ENCODE measurements around the gene ZNF500.

ZNF500 gene

DNA sequence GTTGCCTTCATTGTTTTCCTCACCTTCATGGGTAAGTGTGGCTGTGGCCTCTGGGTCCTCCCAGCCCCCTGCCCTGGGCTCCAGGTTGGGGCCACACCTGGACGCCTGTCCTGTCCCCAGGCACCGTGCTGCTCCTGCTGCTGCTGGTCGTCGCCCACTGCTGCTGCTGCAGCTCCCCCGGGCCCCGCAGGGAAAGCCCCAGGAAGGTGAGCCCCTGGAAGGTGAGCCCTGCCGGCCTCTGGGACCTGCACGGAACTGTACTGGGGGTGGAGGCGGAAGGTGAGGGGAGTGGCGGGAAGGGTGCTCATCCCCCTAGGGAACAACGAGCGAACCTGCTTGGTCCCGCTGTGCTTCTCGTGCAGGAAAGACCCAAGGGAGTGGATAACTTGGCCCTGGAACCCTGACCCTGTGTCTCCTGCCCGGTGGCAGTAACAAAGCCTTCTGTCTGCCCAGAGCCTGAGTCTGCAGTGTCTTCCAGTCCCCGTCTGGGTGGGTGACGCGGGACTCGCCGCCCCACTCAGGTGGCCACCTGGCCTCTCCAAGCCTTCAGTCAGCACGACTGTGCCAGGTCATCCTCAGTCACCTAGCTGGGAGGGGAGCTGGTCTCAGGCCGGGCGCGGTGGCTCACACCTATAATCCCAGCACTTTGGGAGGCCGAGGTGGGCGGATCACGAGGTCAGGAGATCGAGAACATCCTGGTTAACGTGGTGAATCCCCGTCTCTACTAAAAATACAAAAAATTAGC is 29.0 kb upstream of the ZNF500 start:
- peaks cover 14 to 57% of the 10 kb centered on the region in 2 experiments for H3K36me3 ChIP-seq (ENCODE audit: control insufficient read depth in 1 of 2, insufficient read depth in 2 of 2, low read depth in 1 of 2, low read length in 2 of 2)
- H3K79me1 ChIP-seq (replicated peaks; ENCODE audit: low read length, poor library complexity, severe bottlenecking): peaks cover 4% of the 10 kb centered on the region
- H2AK5ac ChIP-seq (ENCODE audit: low read length, severe bottlenecking): no peak overlapping the region
- H4K8ac ChIP-seq (ENCODE audit: low read length): no peak overlapping the region
- H3K4me1 ChIP-seq (ENCODE audit: control insufficient read depth, insufficient read depth, low read depth, low read length): peaks cover 5% of the 10 kb centered on the region
- no peak overlapping the region for H2BK5ac ChIP-seq (ENCODE audit: low read depth, low read length, poor library complexity, severe bottlenecking)
- H3K14ac ChIP-seq (ENCODE audit: low read length in 2 of 2): no peak overlapping the region
- no peak for DNase-seq
- H3K27me3 ChIP-seq (ENCODE audit: control insufficient read depth in 1 of 2, insufficient read depth in 1 of 2, low read length in 2 of 2): no peaks in the 10 kb centered on the region
- H2BK15ac ChIP-seq (ENCODE audit: low read depth, poor library complexity, severe bottlenecking): no peak overlapping the region
- H3K18ac ChIP-seq (ENCODE audit: low read depth in 1 of 2, low read length in 2 of 2): no peak overlapping the region
- WGBS: 89% methylated on average over 30 of the region's 30 CpGs
- no peak overlapping the region for H2BK12ac ChIP-seq (ENCODE audit: low read length in 2 of 2)
- H3K4me3 ChIP-seq (ENCODE audit: insufficient read depth in 1 of 2, low read depth in 1 of 2, low read length in 2 of 2): no peak overlapping the region
- H3K23ac ChIP-seq (ENCODE audit: low read length in 2 of 2): no peak overlapping the region
- H3K9ac ChIP-seq (ENCODE audit: low read length): no peak overlapping the region
- no peak overlapping the region for H3K27ac ChIP-seq (ENCODE audit: low read length, poor library complexity, severe bottlenecking)
- H2BK120ac ChIP-seq (ENCODE audit: low read depth, low read length): no peak overlapping the region
- no peak overlapping the region for H4K91ac ChIP-seq (ENCODE audit: low read length)
- H3K4ac ChIP-seq (ENCODE audit: low read depth in 1 of 2, low read length in 2 of 2): no peak overlapping the region
- no peaks in the 10 kb centered on the region for H3K9me3 ChIP-seq (ENCODE audit: control insufficient read depth, low read length)
- H2AFZ ChIP-seq (ENCODE audit: low read depth, low read length): no peak overlapping the region
- no peak overlapping the region for H3K4me2 ChIP-seq (ENCODE audit: low read length, poor library complexity, severe bottlenecking)

DNA sequence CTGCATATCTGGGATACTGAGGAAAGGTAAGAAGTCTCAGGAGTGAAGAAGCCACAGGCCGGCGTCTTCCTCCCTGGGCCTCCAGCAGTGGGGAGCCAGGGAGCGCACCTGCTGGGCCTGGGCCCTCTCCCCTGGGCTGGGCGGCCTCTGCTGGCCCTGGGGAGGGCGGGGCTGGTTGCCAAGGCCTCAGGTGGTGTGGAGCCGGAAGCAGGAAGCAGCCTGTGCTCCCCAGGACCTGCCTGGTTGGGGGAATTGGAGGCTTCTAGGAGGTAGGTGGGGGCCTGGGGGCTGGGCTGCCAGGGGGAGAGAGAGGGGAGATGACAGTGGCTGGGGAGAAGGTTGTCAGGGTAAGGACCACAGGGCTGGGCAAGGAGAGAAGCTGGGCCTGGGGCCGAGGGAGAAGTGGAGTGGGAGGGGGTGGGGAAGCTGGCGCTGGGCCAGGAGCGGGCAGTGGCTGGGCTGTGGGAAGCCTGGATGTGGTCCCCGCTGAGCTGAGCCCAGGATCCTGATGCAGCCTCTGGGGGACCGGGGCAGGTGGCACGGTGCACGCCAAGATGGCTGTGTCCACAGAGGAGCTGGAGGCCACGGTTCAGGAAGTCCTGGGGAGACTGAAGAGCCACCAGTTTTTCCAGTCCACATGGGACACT is 28.3 kb upstream of the ZNF500 start, which contains the start of gene SMIM22:
SMIM22 (plus strand) TSS at position 189 of the 647 bp plus-strand sequence; CDS start at position 555, 366 bp downstream.
- no peak within 1 kb of the TSS for H3K4me3 ChIP-seq (ENCODE audit: insufficient read depth in 1 of 2, low read depth in 1 of 2, low read length in 2 of 2)
- no peak within 1 kb of the TSS for H2BK15ac ChIP-seq (ENCODE audit: low read depth, poor library complexity, severe bottlenecking)
- H3K36me3 ChIP-seq (ENCODE audit: control insufficient read depth in 1 of 2, insufficient read depth in 2 of 2, low read depth in 1 of 2, low read length in 2 of 2): peaks cover 14 to 50% of the 10 kb centered on the region in 2 experiments
- H3K9me3 ChIP-seq (ENCODE audit: control insufficient read depth, low read length): no peaks in the 10 kb centered on the region
- no peaks in the 10 kb centered on the region for H3K79me1 ChIP-seq (replicated peaks; ENCODE audit: low read length, poor library complexity, severe bottlenecking)
- peaks cover 4% of the 10 kb centered on the region for H3K4me1 ChIP-seq (ENCODE audit: control insufficient read depth, insufficient read depth, low read depth, low read length)
- no peak within 1 kb of the TSS for H2AK5ac ChIP-seq (ENCODE audit: low read length, severe bottlenecking)
- H3K18ac ChIP-seq (ENCODE audit: low read depth in 1 of 2, low read length in 2 of 2): no peak within 1 kb of the TSS
- H3K23ac ChIP-seq (ENCODE audit: low read length in 2 of 2): no peak within 1 kb of the TSS
- H3K4me2 ChIP-seq (ENCODE audit: low read length, poor library complexity, severe bottlenecking): no peak within 1 kb of the TSS
- no peak within 1 kb of the TSS for H2BK120ac ChIP-seq (ENCODE audit: low read depth, low read length)
- WGBS: 90% methylated on average over 14 of the region's 14 CpGs
- no peak within 1 kb of the TSS for H2BK5ac ChIP-seq (ENCODE audit: low read depth, low read length, poor library complexity, severe bottlenecking)
- peaks cover 0 to under 1% of the 10 kb centered on the region in 2 experiments for H3K27me3 ChIP-seq (ENCODE audit: control insufficient read depth in 1 of 2, insufficient read depth in 1 of 2, low read length in 2 of 2)
- no peak within 1 kb of the TSS for H3K27ac ChIP-seq (ENCODE audit: low read length, poor library complexity, severe bottlenecking)
- H3K14ac ChIP-seq (ENCODE audit: low read length in 2 of 2): no peak within 1 kb of the TSS
- no peak within 1 kb of the TSS for H2AFZ ChIP-seq (ENCODE audit: low read depth, low read length)
- no peak within 1 kb of the TSS for H2BK12ac ChIP-seq (ENCODE audit: low read length in 2 of 2)
- H4K91ac ChIP-seq (ENCODE audit: low read length): no peak within 1 kb of the TSS
- peak within 1 kb of the TSS; percentile 19 for H4K8ac ChIP-seq (ENCODE audit: low read length)
- no peak within 1 kb of the TSS for H3K4ac ChIP-seq (ENCODE audit: low read depth in 1 of 2, low read length in 2 of 2)
- H3K9ac ChIP-seq (ENCODE audit: low read length): no peak within 1 kb of the TSS
- no peak for DNase-seq

DNA sequence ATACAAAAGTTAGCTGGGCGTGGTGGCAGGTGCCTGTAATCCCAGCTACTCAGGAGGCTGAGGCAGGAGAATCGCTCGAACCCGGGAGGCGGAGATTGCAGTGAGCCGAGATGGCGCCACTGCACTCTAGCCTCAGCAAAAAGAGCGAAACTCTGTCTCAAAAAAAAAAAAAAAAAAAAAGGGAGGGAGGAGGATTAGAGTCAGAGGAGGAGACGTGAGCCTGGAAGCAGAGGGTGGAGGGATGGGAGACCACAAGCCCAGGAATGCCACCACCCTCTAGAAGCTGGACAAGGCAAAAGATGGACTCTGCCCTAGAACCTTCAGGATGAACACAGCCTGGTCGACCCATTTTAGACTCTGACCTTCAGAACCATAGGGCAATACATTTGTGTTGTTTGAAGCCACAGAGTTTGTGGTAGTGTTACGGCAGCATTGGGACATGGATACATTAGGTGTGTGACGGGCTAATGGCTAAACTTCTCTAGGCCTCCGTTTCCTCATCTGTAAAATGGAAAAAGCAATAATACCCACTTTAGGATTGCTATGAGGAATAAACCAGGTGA is 26.1 kb upstream of the ZNF500 start:
- no peak overlapping the region for H2AFZ ChIP-seq (ENCODE audit: low read depth, low read length)
- H3K9ac ChIP-seq (ENCODE audit: low read length): no peak overlapping the region
- no peak overlapping the region for H4K91ac ChIP-seq (ENCODE audit: low read length)
- DNase-seq: no peak
- H3K14ac ChIP-seq (ENCODE audit: low read length in 2 of 2): no peak overlapping the region
- no peak overlapping the region for H2BK120ac ChIP-seq (ENCODE audit: low read depth, low read length)
- 82% methylated on average over 13 of the region's 13 CpGs for WGBS
- no peak overlapping the region for H3K4ac ChIP-seq (ENCODE audit: low read depth in 1 of 2, low read length in 2 of 2)
- H3K9me3 ChIP-seq (ENCODE audit: control insufficient read depth, low read length): no peaks in the 10 kb centered on the region
- H3K18ac ChIP-seq (ENCODE audit: low read depth in 1 of 2, low read length in 2 of 2): no peak overlapping the region
- no peaks in the 10 kb centered on the region for H3K79me1 ChIP-seq (replicated peaks; ENCODE audit: low read length, poor library complexity, severe bottlenecking)
- peaks cover under 1 to 28% of the 10 kb centered on the region in 2 experiments for H3K36me3 ChIP-seq (ENCODE audit: control insufficient read depth in 1 of 2, insufficient read depth in 2 of 2, low read depth in 1 of 2, low read length in 2 of 2)
- no peak overlapping the region for H3K4me2 ChIP-seq (ENCODE audit: low read length, poor library complexity, severe bottlenecking)
- no peak overlapping the region for H2BK5ac ChIP-seq (ENCODE audit: low read depth, low read length, poor library complexity, severe bottlenecking)
- peaks cover 5% of the 10 kb centered on the region for H3K4me1 ChIP-seq (ENCODE audit: control insufficient read depth, insufficient read depth, low read depth, low read length)
- no peak overlapping the region for H4K8ac ChIP-seq (ENCODE audit: low read length)
- H3K27ac ChIP-seq (ENCODE audit: low read length, poor library complexity, severe bottlenecking): no peak overlapping the region
- no peak overlapping the region for H3K4me3 ChIP-seq (ENCODE audit: insufficient read depth in 1 of 2, low read depth in 1 of 2, low read length in 2 of 2)
- H3K27me3 ChIP-seq (ENCODE audit: control insufficient read depth in 1 of 2, insufficient read depth in 1 of 2, low read length in 2 of 2): peaks cover 0 to 18% of the 10 kb centered on the region in 2 experiments
- no peak overlapping the region for H2BK12ac ChIP-seq (ENCODE audit: low read length in 2 of 2)
- no peak overlapping the region for H2BK15ac ChIP-seq (ENCODE audit: low read depth, poor library complexity, severe bottlenecking)
- H3K23ac ChIP-seq (ENCODE audit: low read length in 2 of 2): no peak overlapping the region
- H2AK5ac ChIP-seq (ENCODE audit: low read length, severe bottlenecking): no peak overlapping the region

DNA sequence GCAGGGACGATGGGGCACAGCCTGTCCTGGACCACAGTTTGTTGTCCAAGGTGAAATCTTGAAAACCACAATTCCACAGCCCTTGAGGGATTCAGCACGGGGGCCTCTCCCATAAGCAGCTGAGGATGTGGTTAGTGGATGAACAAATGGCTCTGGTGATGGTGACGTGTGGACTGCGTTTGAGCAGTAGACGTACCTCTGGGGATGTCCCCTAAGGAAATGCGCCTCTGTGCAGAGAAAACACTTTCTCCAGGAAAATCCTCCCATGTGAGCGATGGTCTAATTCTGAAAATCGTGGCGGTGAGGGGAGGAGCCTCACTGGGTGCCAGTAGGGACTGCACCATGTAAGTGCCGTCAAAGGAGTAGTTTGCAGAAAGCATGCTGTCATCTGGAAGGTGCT is 23.9 kb upstream of the ZNF500 start:
- H2BK15ac ChIP-seq (ENCODE audit: low read depth, poor library complexity, severe bottlenecking): no peak overlapping the region
- 87% methylated on average over 10 of the region's 10 CpGs for WGBS
- H3K4ac ChIP-seq (ENCODE audit: low read depth in 1 of 2, low read length in 2 of 2): no peak overlapping the region
- H3K23ac ChIP-seq (ENCODE audit: low read length in 2 of 2): no peak overlapping the region
- H2BK5ac ChIP-seq (ENCODE audit: low read depth, low read length, poor library complexity, severe bottlenecking): no peak overlapping the region
- peaks cover 0 to 9% of the 10 kb centered on the region in 2 experiments for H3K36me3 ChIP-seq (ENCODE audit: control insufficient read depth in 1 of 2, insufficient read depth in 2 of 2, low read depth in 1 of 2, low read length in 2 of 2)
- H3K27ac ChIP-seq (ENCODE audit: low read length, poor library complexity, severe bottlenecking): no peak overlapping the region
- no peak overlapping the region for H3K4me3 ChIP-seq (ENCODE audit: insufficient read depth in 1 of 2, low read depth in 1 of 2, low read length in 2 of 2)
- no peak overlapping the region for H2AK5ac ChIP-seq (ENCODE audit: low read length, severe bottlenecking)
- no peak overlapping the region for H3K9ac ChIP-seq (ENCODE audit: low read length)
- no peak overlapping the region for H4K8ac ChIP-seq (ENCODE audit: low read length)
- no peak overlapping the region for H4K91ac ChIP-seq (ENCODE audit: low read length)
- H3K4me2 ChIP-seq (ENCODE audit: low read length, poor library complexity, severe bottlenecking): no peak overlapping the region
- no peak for DNase-seq
- H3K14ac ChIP-seq (ENCODE audit: low read length in 2 of 2): no peak overlapping the region
- no peaks in the 10 kb centered on the region for H3K79me1 ChIP-seq (replicated peaks; ENCODE audit: low read length, poor library complexity, severe bottlenecking)
- H3K27me3 ChIP-seq (ENCODE audit: control insufficient read depth in 1 of 2, insufficient read depth in 1 of 2, low read length in 2 of 2): peaks cover 0 to 21% of the 10 kb centered on the region in 2 experiments
- H2AFZ ChIP-seq (ENCODE audit: low read depth, low read length): no peak overlapping the region
- no peak overlapping the region for H2BK12ac ChIP-seq (ENCODE audit: low read length in 2 of 2)
- no peak overlapping the region for H3K18ac ChIP-seq (ENCODE audit: low read depth in 1 of 2, low read length in 2 of 2)
- no peaks in the 10 kb centered on the region for H3K9me3 ChIP-seq (ENCODE audit: control insufficient read depth, low read length)
- peaks cover 6% of the 10 kb centered on the region for H3K4me1 ChIP-seq (ENCODE audit: control insufficient read depth, insufficient read depth, low read depth, low read length)
- H2BK120ac ChIP-seq (ENCODE audit: low read depth, low read length): no peak overlapping the region
